Smooth muscle cell (in vitro differentiated cells): Measurements from ENCODE around the gene VIPR2. TPM values are rescaled to one million over a fixed set of nuclear protein-coding genes. Genes with fewer than 3 reads are reported as not detected.

Experiments
- DNase-seq: peaks from one replicate; lab custom pipeline; 2025; ENCODE audit not compliant: unreplicated experiment; lab: John Stamatoyannopoulos, UW
- H2AFZ ChIP-seq: fragments of 200-600 bp; sonication (generic); 2 replicates; pipeline ENCODE4 v1.6.0; 2016; ENCODE audit warnings: antibody characterized with exemption, low read depth, mild to moderate bottlenecking
- H3F3A ChIP-seq: fragments of 200-600 bp; sonication (generic); 2 replicates; pipeline ENCODE4 v1.6.0; 2017; ENCODE audit warnings: antibody characterized with exemption, low read depth
- H3K27ac ChIP-seq: fragments of 200-600 bp; sonication (generic); 2 replicates; pipeline ENCODE4 v1.5.1; 2016; ENCODE audit warnings: low read depth, mild to moderate bottlenecking
- H3K27me3 ChIP-seq: fragments of 200-600 bp; sonication (generic); 2 replicates; pipeline ENCODE4 v1.6.1; 2016; ENCODE audit warnings: low read depth, mild to moderate bottlenecking
- H3K36me3 ChIP-seq: fragments of 200-600 bp; sonication (generic); 2 replicates; pipeline ENCODE4 v1.5.1; 2016; ENCODE audit warnings: low read depth
- H3K4me1 ChIP-seq: fragments of 200-600 bp; sonication (generic); 2 replicates; pipeline ENCODE4 v1.5.1; 2016; ENCODE audit warnings: low read depth
- H3K4me2 ChIP-seq: fragments of 200-600 bp; sonication (generic); 2 replicates; pipeline ENCODE4 v1.6.0; 2016; ENCODE audit warnings: mild to moderate bottlenecking
- H3K4me3 ChIP-seq: fragments of 200-600 bp; sonication (generic); 2 replicates; pipeline ENCODE4 v1.5.1; 2016; ENCODE audit warnings: mild to moderate bottlenecking
- H3K79me2 ChIP-seq: fragments of 200-600 bp; sonication (generic); 2 replicates; pipeline ENCODE4 v1.6.0; 2016; ENCODE audit warnings: low read depth, mild to moderate bottlenecking
- H3K9ac ChIP-seq: fragments of 200-600 bp; sonication (generic); 2 replicates; pipeline ENCODE4 v1.6.0; 2016; ENCODE audit warnings: low read depth
- H3K9me3 ChIP-seq: fragments of 200-600 bp; sonication (generic); replicated peaks from 2 replicates; pipeline ENCODE4 v1.5.1; 2016; ENCODE audit warnings: low read depth
- H4K20me1 ChIP-seq: fragments of 200-600 bp; sonication (generic); 2 replicates; pipeline ENCODE4 v1.6.0; 2016; ENCODE audit warnings: low read depth
- WGBS: methylation state at CpG from one replicate; pipeline ENCODE4 v1.1.7; 2016; ENCODE audit warnings: low lambda C conversion rate; 5-methylcytosine and 5-hydroxymethylcytosine counted together
- polyA plus RNA-seq: library from polyadenylated mRNA; unstranded; fragments of >200 nt; fragmentation: Nextera tagmentation; extraction: Ambion mirVana; gene quantifications from 2 replicates; pipeline ENCODE4 v1.2.1, GENCODE V29; 2016
- total RNA-seq: library from RNA; depleted of rRNA; stranded (reverse); fragments of >200 nt; gene quantifications from 2 replicates; pipeline ENCODE4 v1.2.3, GENCODE V29; 2014
- TF ChIP-seq, protein P1 (sequence below): fragments of 200-600 bp; sonication (generic); IDR thresholded peaks from 2 replicates; pipeline ENCODE4 v1.5.1; 2017; ENCODE audit warnings: borderline replicate concordance, mild to moderate bottlenecking, antibody characterized with exemption; ENCODE audit not compliant: insufficient read depth, poor library complexity, severe bottlenecking

VIPR2 gene
- total and polyA plus RNA-seq, 2 experiments from 2014 or later = not detected

DNA sequence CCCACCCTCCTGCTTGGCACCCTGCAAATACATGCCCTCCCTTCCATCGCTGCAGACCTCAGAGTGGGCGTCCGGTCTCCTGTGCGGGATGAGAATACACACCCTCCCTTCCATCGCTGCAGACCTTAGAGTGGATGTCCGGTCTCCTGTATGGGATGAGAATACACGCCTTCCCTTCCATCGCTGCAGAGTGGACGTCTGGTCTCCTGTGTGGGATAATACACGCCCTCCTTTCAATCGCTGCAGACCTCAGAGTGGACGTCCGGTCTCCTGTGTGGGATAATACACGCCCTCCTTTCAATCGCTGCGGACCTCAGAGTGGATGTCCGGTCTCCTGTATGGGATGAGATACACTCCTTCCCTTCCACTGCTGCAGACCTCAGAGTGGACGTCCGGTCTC is 128.1 kb downstream of the VIPR2 start:
- Histone ChIP-seq H3K9ac (no peak overlapping the region), H3K4me1 (peaks cover 2% of the 10 kb centered on the region), H3K27me3 (no peaks in the 10 kb centered on the region), H3K36me3 (no peaks in the 10 kb centered on the region), H3K4me2 (no peak overlapping the region), H4K20me1 (no peaks in the 10 kb centered on the region), H3K79me2 (no peaks in the 10 kb centered on the region), H3K4me3 (no peak overlapping the region), H3K9me3 (no peaks in the 10 kb centered on the region), H3K27ac (no peak overlapping the region), H2AFZ (no peak overlapping the region), H3F3A (no peaks in the 10 kb centered on the region)
- WGBS = 98% methylated on average over 19 of the region's 19 CpGs
- TF ChIP-seq, protein P1, sequence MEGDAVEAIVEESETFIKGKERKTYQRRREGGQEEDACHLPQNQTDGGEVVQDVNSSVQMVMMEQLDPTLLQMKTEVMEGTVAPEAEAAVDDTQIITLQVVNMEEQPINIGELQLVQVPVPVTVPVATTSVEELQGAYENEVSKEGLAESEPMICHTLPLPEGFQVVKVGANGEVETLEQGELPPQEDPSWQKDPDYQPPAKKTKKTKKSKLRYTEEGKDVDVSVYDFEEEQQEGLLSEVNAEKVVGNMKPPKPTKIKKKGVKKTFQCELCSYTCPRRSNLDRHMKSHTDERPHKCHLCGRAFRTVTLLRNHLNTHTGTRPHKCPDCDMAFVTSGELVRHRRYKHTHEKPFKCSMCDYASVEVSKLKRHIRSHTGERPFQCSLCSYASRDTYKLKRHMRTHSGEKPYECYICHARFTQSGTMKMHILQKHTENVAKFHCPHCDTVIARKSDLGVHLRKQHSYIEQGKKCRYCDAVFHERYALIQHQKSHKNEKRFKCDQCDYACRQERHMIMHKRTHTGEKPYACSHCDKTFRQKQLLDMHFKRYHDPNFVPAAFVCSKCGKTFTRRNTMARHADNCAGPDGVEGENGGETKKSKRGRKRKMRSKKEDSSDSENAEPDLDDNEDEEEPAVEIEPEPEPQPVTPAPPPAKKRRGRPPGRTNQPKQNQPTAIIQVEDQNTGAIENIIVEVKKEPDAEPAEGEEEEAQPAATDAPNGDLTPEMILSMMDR = no peak
- DNase-seq = no peak

DNA sequence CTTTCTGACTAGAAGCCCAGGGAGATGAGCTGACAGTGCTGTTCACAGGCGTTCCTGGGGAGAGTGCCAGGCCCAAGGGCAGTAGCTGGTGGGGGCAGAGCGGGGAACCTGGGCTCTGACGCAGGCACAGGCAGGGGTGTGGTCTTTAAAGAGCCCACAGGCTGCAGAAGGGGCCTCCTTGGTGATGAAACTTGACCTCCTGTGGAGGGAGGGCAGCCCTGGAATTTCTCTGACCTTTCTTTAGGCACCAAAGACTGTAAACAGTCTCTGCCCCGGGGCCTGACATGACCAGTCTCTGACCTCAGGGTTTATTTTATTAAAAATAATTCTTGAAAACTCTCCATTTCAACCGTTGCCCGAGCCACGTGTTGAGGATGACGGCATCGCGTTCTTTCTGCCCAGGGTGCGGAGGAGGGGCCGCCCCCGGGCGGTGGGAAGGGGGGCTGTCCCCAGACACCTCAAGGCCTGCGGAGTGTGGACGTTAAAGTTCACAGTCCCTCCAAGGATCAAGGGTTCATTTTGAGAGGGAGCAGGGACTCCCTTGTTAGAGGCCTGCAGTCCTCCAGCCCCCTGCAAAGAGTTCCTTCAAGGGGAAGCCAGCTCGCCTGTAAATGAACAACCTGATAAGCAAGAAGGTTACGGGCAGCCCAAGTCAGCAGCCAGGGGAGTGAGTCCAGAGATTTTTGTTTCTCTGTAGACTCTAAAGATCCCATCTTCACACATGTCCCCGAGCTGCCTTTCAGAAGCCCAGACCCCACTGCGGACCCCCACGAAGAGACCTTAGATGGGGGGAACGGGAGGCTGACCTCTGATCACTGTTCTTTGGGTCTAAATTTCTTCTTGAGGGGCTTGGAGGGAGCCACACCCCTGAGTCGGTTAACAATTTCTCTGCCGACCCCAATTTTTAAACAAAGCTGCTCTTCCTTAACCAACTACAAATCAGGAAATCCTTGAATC is 128.9 kb downstream of the VIPR2 start:
- TF ChIP-seq, protein P1 = no peak
- WGBS = 56% methylated on average over 24 of the region's 24 CpGs
- H3K79me2 ChIP-seq = no peaks in the 10 kb centered on the region
- H3K4me2 ChIP-seq = peak overlapping the region; percentile 33
- H3K4me3 ChIP-seq = no peak overlapping the region
- H3K9ac ChIP-seq = no peak overlapping the region
- no peaks in the 10 kb centered on the region for H3F3A ChIP-seq
- H3K27ac ChIP-seq = no peak overlapping the region
- no peaks in the 10 kb centered on the region for H4K20me1 ChIP-seq
- DNase-seq = no peak
- no peaks in the 10 kb centered on the region for H3K27me3 ChIP-seq
- peaks cover 5% of the 10 kb centered on the region for H3K4me1 ChIP-seq
- no peaks in the 10 kb centered on the region for H3K36me3 ChIP-seq
- H3K9me3 ChIP-seq = no peaks in the 10 kb centered on the region
- no peak overlapping the region for H2AFZ ChIP-seq

DNA sequence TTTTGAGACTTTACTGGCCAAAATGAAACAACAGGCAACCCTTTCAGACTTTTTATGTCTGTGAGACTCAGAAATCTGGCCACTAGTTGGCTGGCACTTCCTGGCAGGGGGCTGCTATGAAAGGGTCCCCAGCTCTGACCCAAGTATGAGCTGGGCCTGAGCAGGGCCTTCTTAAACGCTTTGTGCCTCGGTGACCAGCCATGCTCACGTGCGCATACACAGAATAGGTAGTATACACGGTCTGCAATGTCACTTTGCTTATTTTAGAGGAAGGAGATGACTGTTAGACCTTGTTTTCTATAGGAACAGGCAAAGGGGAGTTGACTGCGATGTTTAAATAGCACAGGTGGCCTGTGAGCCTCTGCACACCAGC is 129.6 kb downstream of the VIPR2 start:
- no peaks in the 10 kb centered on the region for H3F3A ChIP-seq
- H3K27ac ChIP-seq = no peak overlapping the region
- TF ChIP-seq, protein P1 = no peak
- H3K4me2 ChIP-seq = no peak overlapping the region
- peaks cover 5% of the 10 kb centered on the region for H3K4me1 ChIP-seq
- H3K9ac ChIP-seq = no peak overlapping the region
- H3K36me3 ChIP-seq = no peaks in the 10 kb centered on the region
- no peaks in the 10 kb centered on the region for H3K9me3 ChIP-seq
- no peaks in the 10 kb centered on the region for H3K27me3 ChIP-seq
- no peak for DNase-seq
- 91% methylated on average over 6 of the region's 6 CpGs for WGBS
- H3K4me3 ChIP-seq = no peak overlapping the region
- no peaks in the 10 kb centered on the region for H4K20me1 ChIP-seq
- H3K79me2 ChIP-seq = no peaks in the 10 kb centered on the region
- H2AFZ ChIP-seq = no peak overlapping the region
